Measurements from ENCODE around the gene PEPD. TPM values are rescaled to one million over a fixed set of nuclear protein-coding genes. Genes with fewer than 3 reads are reported as not detected.

PEPD gene
- total RNA-seq, 1 experiment from 2014 or later = 18.3 TPM

DNA sequence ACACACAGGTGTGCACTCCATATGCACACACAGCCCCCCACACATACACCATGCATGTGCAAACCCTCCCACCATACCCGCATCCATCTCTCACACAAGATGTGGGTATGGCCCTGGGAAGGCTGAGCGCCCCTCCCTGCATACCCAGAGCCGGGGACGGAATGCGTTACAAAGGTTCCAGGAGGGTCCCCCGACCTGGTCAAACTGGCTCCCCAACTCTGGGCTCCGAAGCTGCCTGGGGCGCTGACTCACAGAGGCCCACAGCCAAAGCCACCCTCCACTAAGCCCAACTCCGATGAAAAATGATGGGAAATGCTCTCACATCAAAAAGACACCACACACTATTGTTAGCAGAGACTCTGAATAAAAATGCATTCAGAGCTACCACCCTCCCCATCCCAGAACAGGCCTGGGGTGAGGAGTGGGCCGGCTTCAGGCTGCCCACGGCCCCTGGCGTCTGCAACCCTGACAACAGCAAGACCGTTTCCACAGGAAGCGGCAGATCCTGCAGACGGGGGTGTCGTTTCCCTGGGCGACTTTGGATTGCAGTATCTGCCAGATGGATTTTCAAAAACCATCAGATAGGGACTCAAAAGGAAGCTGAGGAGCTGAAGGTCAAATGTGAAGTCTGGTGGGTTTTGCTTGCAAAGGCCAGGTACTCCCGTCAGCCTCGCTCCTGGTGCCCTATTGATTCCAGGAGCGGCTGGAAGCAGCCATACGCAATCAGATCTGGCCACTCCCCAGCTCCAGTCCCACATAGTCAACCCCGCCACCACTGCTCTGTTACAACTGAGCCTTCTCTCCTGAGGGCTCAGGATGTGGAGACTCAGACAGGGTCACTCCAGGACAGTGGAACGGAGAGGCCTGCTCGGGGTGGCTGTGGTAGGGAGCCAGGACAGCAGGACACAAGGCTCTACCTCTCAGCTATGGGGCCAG lies 14.3 kb downstream of the PEPD start:
- Mint-ChIP-seq H3K4me1 (ENCODE audit: insufficient read depth, unreplicated experiment) (no peaks in the 10 kb centered on the region), H3K27me3 (ENCODE audit: insufficient read depth, unreplicated experiment) (no peaks in the 10 kb centered on the region), H3K36me3 (ENCODE audit: insufficient read depth, unreplicated experiment) (no peaks in the 10 kb centered on the region), H3K27ac (ENCODE audit: low read depth, unreplicated experiment) (no peak overlapping the region), H3K9me3 (ENCODE audit: unreplicated experiment) (peaks cover 8% of the 10 kb centered on the region), H3K4me3 (ENCODE audit: unreplicated experiment) (no peak overlapping the region)
- ChIA-PET POLR2A (no interaction called here), CTCF (no interaction called here)
- intact Hi-C loops (cut with micrococcal nuclease) = no loop called here
- TF ChIP-seq, protein P1, sequence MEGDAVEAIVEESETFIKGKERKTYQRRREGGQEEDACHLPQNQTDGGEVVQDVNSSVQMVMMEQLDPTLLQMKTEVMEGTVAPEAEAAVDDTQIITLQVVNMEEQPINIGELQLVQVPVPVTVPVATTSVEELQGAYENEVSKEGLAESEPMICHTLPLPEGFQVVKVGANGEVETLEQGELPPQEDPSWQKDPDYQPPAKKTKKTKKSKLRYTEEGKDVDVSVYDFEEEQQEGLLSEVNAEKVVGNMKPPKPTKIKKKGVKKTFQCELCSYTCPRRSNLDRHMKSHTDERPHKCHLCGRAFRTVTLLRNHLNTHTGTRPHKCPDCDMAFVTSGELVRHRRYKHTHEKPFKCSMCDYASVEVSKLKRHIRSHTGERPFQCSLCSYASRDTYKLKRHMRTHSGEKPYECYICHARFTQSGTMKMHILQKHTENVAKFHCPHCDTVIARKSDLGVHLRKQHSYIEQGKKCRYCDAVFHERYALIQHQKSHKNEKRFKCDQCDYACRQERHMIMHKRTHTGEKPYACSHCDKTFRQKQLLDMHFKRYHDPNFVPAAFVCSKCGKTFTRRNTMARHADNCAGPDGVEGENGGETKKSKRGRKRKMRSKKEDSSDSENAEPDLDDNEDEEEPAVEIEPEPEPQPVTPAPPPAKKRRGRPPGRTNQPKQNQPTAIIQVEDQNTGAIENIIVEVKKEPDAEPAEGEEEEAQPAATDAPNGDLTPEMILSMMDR (IDR thresholded peaks at IDR 0.05; ENCODE audit: unreplicated experiment) = no peak
- no TSS peak for BruUV-seq (replicated peaks)
- DNase-seq (ENCODE audit: unreplicated experiment) = no peak

DNA sequence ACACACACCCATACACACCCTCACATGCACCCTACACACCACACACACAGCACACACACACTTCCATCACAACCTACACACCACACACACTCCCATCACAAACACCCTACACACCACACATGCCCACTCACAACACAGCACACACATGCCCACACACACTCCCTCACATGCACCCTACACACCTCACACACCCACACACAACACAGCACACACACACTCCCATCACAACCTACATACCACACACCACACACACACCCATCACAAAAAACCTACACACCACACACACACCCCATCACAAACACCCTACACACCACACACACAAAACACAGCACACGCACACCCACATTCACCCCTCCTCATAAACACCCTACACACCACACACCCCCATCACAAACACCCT lies 15.1 kb downstream of the PEPD start:
- TF ChIP-seq, protein P1 (IDR thresholded peaks at IDR 0.05; ENCODE audit: unreplicated experiment) = no peak
- H3K4me1 Mint-ChIP-seq (ENCODE audit: insufficient read depth, unreplicated experiment) = no peaks in the 10 kb centered on the region
- no peak for DNase-seq (ENCODE audit: unreplicated experiment)
- peaks cover 8% of the 10 kb centered on the region for H3K9me3 Mint-ChIP-seq (ENCODE audit: unreplicated experiment)
- no peak overlapping the region for H3K27ac Mint-ChIP-seq (ENCODE audit: low read depth, unreplicated experiment)
- no peaks in the 10 kb centered on the region for H3K36me3 Mint-ChIP-seq (ENCODE audit: insufficient read depth, unreplicated experiment)
- no TSS peak for BruUV-seq (replicated peaks)
- no peak overlapping the region for H3K4me3 Mint-ChIP-seq (ENCODE audit: unreplicated experiment)
- H3K27me3 Mint-ChIP-seq (ENCODE audit: insufficient read depth, unreplicated experiment) = no peaks in the 10 kb centered on the region
- intact Hi-C loops (cut with micrococcal nuclease) = no loop called here
- ChIA-PET CTCF (no interaction called here), POLR2A (no interaction called here)

DNA sequence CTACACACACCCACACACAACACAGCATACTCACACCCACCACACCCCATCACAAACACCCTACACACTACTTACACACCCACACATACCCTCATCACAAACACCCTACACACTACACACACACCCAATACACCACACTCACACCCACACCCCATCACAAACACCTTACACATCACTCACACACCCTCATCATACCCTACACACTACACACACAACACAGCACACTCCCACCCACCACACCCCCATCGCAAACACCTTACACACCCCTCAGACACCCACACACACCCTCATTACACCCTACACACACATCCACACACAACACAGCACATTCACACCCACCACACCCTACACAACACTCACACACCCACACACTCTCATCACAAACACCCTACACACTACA lies 15.8 kb downstream of the PEPD start:
- H3K4me1 Mint-ChIP-seq (ENCODE audit: insufficient read depth, unreplicated experiment) = no peaks in the 10 kb centered on the region
- peaks cover 8% of the 10 kb centered on the region for H3K9me3 Mint-ChIP-seq (ENCODE audit: unreplicated experiment)
- no TSS peak for BruUV-seq (replicated peaks)
- intact Hi-C loops (cut with micrococcal nuclease) = no loop called here
- no peak for DNase-seq (ENCODE audit: unreplicated experiment)
- POLR2A ChIA-PET = no interaction called here
- H3K4me3 Mint-ChIP-seq (ENCODE audit: unreplicated experiment) = no peak overlapping the region
- no peaks in the 10 kb centered on the region for H3K36me3 Mint-ChIP-seq (ENCODE audit: insufficient read depth, unreplicated experiment)
- CTCF ChIA-PET = no interaction called here
- no peaks in the 10 kb centered on the region for H3K27me3 Mint-ChIP-seq (ENCODE audit: insufficient read depth, unreplicated experiment)
- peak overlapping the region; percentile 1 for H3K27ac Mint-ChIP-seq (ENCODE audit: low read depth, unreplicated experiment)
- TF ChIP-seq, protein P1 (IDR thresholded peaks at IDR 0.05; ENCODE audit: unreplicated experiment) = no peak

DNA sequence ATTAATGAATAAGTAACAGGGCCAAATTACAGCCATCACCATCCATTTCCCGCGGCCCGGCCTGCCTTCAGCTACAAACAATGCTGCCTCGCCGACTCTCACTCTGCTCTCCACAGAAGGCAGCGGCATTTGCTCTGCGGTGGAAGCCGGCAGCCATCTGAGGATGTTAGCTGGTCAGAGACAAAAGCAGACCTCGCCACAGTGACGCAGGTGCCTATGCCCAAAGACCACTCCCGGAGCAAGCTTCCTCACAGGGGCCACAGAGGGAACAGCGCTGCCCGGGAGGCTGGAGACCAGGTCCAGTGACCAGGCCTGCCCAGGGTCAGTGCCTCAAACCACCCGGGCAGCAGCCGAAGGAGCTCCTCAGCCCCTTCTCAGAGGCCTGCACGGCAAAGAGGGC lies 16.4 kb downstream of the PEPD start:
- Mint-ChIP-seq H3K27ac (ENCODE audit: low read depth, unreplicated experiment) (peak overlapping the region; percentile 1), H3K9me3 (ENCODE audit: unreplicated experiment) (peaks cover 8% of the 10 kb centered on the region), H3K4me1 (ENCODE audit: insufficient read depth, unreplicated experiment) (no peaks in the 10 kb centered on the region), H3K36me3 (ENCODE audit: insufficient read depth, unreplicated experiment) (no peaks in the 10 kb centered on the region), H3K4me3 (ENCODE audit: unreplicated experiment) (no peak overlapping the region), H3K27me3 (ENCODE audit: insufficient read depth, unreplicated experiment) (no peaks in the 10 kb centered on the region)
- TF ChIP-seq, protein P1 (IDR thresholded peaks at IDR 0.05; ENCODE audit: unreplicated experiment) = no peak
- POLR2A ChIA-PET = no interaction called here
- CTCF ChIA-PET = no interaction called here
- DNase-seq (ENCODE audit: unreplicated experiment) = no peak
- intact Hi-C loops (cut with micrococcal nuclease) = no loop called here
- BruUV-seq (replicated peaks) = no TSS peak

Measured in MCF 10A (cell line).